CD14-positive monocyte (primary cell): ENCODE data around the gene SYNE2. TPM values are rescaled to one million over a fixed set of nuclear protein-coding genes. Genes with fewer than 3 reads are reported as not detected.
"Not testable (repeated sequence)": the region's sequence is repeated elsewhere in the genome, so short reads cannot be mapped to it uniquely, and the experiment has no call there.

Experiments
- DNase-seq, 3 donors: peaks; one replicate each; pipeline ENCODE4 v3.0.0-alpha.2; 2011 to 2022
- H2AFZ ChIP-seq: 2 replicates; pipeline ENCODE4 v1.6.0; 2012; ENCODE audit warnings: mild to moderate bottlenecking, low read depth, low read length, inconsistent platforms; ENCODE audit not compliant: insufficient read depth, poor library complexity, severe bottlenecking
- H3K27ac ChIP-seq, 2 donors: 1 replicate in 1 of 2; 2 replicates in 1 of 2; pipeline ENCODE4 v1.5.1; 2012 to 2013; ENCODE audit warnings: low read length in 2 of 2, control low read depth in 1 of 2, inconsistent platforms in 1 of 2, low read depth in 1 of 2, mild to moderate bottlenecking in 1 of 2
- H3K27me3 ChIP-seq, 2 donors: one replicate each; pipeline versions ENCODE4 v1.6.0 to v1.6.1; 2011 to 2013; ENCODE audit warnings: low read length in 2 of 2; ENCODE audit not compliant: control insufficient read depth in 2 of 2, insufficient read depth in 2 of 2
- H3K36me3 ChIP-seq, 2 donors: replicated peaks in 1 of 2; 1 replicate in 1 of 2; 2 replicates in 1 of 2; pipeline versions ENCODE4 v1.5.1 to v1.6.1; 2012 to 2013; ENCODE audit warnings: low read length in 2 of 2, control low read depth in 1 of 2, inconsistent platforms in 1 of 2, mild to moderate bottlenecking in 1 of 2; ENCODE audit not compliant: insufficient read depth in 2 of 2, control insufficient read depth in 1 of 2
- H3K4me1 ChIP-seq, 2 donors: 1 replicate in 1 of 2; 2 replicates in 1 of 2; pipeline versions ENCODE4 v1.5.1 to v1.6.1; 2012 to 2013; ENCODE audit warnings: low read length in 2 of 2, control low read depth in 1 of 2, inconsistent platforms in 1 of 2, mild to moderate bottlenecking in 1 of 2, moderate library complexity in 1 of 2; ENCODE audit not compliant: insufficient read depth in 2 of 2, control insufficient read depth in 1 of 2
- H3K4me2 ChIP-seq: replicated peaks from 2 replicates; pipeline ENCODE3; 2012; ENCODE audit warnings: low read length, moderate library complexity, mild to moderate bottlenecking; ENCODE audit not compliant: poor library complexity, severe bottlenecking; ENCODE audit errors: extremely low read depth
- H3K4me3 ChIP-seq, 3 experiments: fragments of 200-600 bp in 1 of 3; sonication (generic) in 1 of 3; replicated peaks in 1 of 3; 1 replicate in 2 of 3; 2 replicates in 1 of 3; pipeline ENCODE4 v1.5.1; 2011 to 2013; ENCODE audit warnings: low read length in 3 of 3, mild to moderate bottlenecking in 3 of 3, control low read depth in 2 of 3, low read depth in 2 of 3, inconsistent platforms in 1 of 3, moderate library complexity in 1 of 3
- H3K79me2 ChIP-seq: 2 replicates; pipeline ENCODE4 v1.6.0; 2012; ENCODE audit warnings: mild to moderate bottlenecking, control low read depth, inconsistent platforms, low read length, moderate library complexity; ENCODE audit not compliant: insufficient read depth
- H3K9ac ChIP-seq: 2 replicates; pipeline ENCODE4 v1.6.0; 2017; ENCODE audit warnings: low read length, mild to moderate bottlenecking; ENCODE audit not compliant: insufficient read depth, poor library complexity, severe bottlenecking
- H3K9me3 ChIP-seq, 2 donors: replicated peaks in 1 of 2; 1 replicate in 1 of 2; 2 replicates in 1 of 2; pipeline versions ENCODE4 v1.5.1 to v1.6.1; 2012 to 2013; ENCODE audit warnings: low read length in 2 of 2, control low read depth in 1 of 2; ENCODE audit not compliant: control insufficient read depth in 1 of 2, insufficient read depth in 1 of 2
- H4K20me1 ChIP-seq: 2 replicates; pipeline ENCODE4 v1.6.0; 2012; ENCODE audit warnings: mild to moderate bottlenecking, low read length, control low read depth, moderate library complexity; ENCODE audit not compliant: insufficient read depth
- H3K27ac Mint-ChIP-seq, 7 donors: one replicate each; pipeline ENCODE4 v1.8.0; 2020; ENCODE audit warnings: mild to moderate bottlenecking in 7 of 7, mixed read lengths in 7 of 7, moderate library complexity in 6 of 7, inconsistent platforms in 2 of 7
- H3K27me3 Mint-ChIP-seq, 3 donors: one replicate each; pipeline ENCODE4 v1.8.0; 2021 to 2022; ENCODE audit warnings: low read depth in 3 of 3, mild to moderate bottlenecking in 3 of 3, mixed read lengths in 3 of 3, moderate library complexity in 3 of 3, inconsistent platforms in 1 of 3
- H3K36me3 Mint-ChIP-seq, 2 donors: one replicate each; pipeline ENCODE4 v1.8.0; 2020; ENCODE audit warnings: mixed read lengths in 2 of 2, inconsistent platforms in 1 of 2, mild to moderate bottlenecking in 1 of 2
- H3K4me1 Mint-ChIP-seq: one replicate; pipeline ENCODE4 v1.8.0; 2020; ENCODE audit warnings: mild to moderate bottlenecking, mixed read lengths
- H3K4me3 Mint-ChIP-seq, 2 donors: one replicate each; pipeline ENCODE4 v1.8.0; 2020; ENCODE audit warnings: mild to moderate bottlenecking in 2 of 2, mixed read lengths in 2 of 2, moderate library complexity in 1 of 2
- H3K9me3 Mint-ChIP-seq, 7 donors: one replicate each; pipeline ENCODE4 v1.8.0; 2020 to 2022; ENCODE audit warnings: mixed read lengths in 7 of 7, mild to moderate bottlenecking in 6 of 7, moderate library complexity in 6 of 7, inconsistent platforms in 2 of 7
- WGBS: methylation state at CpG from one replicate; pipeline ENCODE4 v1.1.5; 2013; ENCODE audit warnings: missing lambda C conversion rate; ENCODE audit not compliant: insufficient coverage; 5-methylcytosine and 5-hydroxymethylcytosine counted together
- intact Hi-C, 2 donors: fragments of 100-400 bp; cut with micrococcal nuclease; formaldehyde crosslinking; loops; one replicate each; pipeline versions ENCODE4 v1.15.0 to v1.15.1; 2023
- polyA plus RNA-seq, 3 donors: library from polyadenylated mRNA; depleted of rRNA in 1 of 3; unstranded in 2 of 3; stranded (reverse) in 1 of 3; fragments of 300-500 nt in 2 of 3; fragments of >200 nt in 1 of 3; fragmentation: Illumina TruSeq in 2 of 3; gene quantifications; 1 replicate in 2 of 3; 2 replicates in 1 of 3; pipeline ENCODE4 v1.2.3, GENCODE V29; 2012 to 2021
- TF ChIP-seq, protein P1 (sequence below): fragments of 200-600 bp; IDR thresholded peaks from one replicate; pipeline ENCODE4 v1.8.0; 2022; ENCODE audit warnings: antibody characterized with exemption, mild to moderate bottlenecking

Gene SYNE2
- polyA plus RNA-seq, 3 donors, result 0.06 to 0.46 (median 0.44) TPM

DNA sequence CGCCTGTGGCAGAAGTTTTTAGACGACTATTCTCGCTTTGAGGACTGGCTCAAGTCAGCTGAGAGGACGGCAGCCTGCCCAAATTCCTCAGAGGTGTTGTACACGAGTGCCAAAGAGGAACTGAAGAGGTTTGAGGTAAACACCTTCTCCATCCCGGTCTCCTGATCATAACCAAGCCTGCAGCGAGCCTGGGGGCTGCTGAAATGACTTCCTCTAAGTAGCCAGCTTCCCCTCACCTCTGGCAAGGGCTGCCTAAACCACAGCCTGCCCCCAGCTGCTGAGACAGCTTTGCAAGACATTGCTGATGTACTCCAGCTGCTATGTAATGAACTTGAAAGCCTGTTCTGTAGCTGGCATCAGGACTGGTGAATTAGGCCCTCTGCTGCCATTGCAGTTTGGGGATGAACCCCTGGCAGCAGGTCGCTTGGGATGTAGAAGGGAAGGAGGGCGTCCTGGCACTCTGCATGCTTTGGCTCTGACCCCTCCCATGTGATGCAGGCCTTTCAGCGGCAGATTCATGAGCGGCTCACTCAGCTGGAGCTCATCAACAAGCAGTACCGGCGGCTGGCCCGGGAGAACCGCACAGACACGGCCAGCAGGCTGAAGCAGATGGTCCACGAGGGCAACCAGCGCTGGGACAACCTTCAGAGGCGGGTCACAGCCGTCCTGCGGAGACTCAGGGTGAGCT lies 356.8 kb downstream of the SYNE2 start:
- H2AFZ ChIP-seq, result no peak overlapping the region
- Mint-ChIP-seq H3K36me3 (no peaks in the 10 kb centered on the region), H3K27me3 (peaks cover 2 to 7% (median 7%) of the 10 kb centered on the region in 3 donors), H3K4me1 (no peaks in the 10 kb centered on the region), H3K9me3 (no peaks in the 10 kb centered on the region), H3K27ac (no peak overlapping the region), H3K4me3 (no peak overlapping the region)
- no peaks in the 10 kb centered on the region for H3K9me3 ChIP-seq
- no peaks in the 10 kb centered on the region for H3K79me2 ChIP-seq
- no peaks in the 10 kb centered on the region for H4K20me1 ChIP-seq
- intact Hi-C loops, result no loop called here
- H3K27me3 ChIP-seq, result no peaks in the 10 kb centered on the region
- H3K4me3 ChIP-seq, result no peak overlapping the region
- no peaks in the 10 kb centered on the region for H3K4me1 ChIP-seq
- H3K9ac ChIP-seq, result no peak overlapping the region
- H3K27ac ChIP-seq, result no peak overlapping the region
- no peaks in the 10 kb centered on the region for H3K36me3 ChIP-seq
- no peak overlapping the region for H3K4me2 ChIP-seq
- TF ChIP-seq, protein P1, sequence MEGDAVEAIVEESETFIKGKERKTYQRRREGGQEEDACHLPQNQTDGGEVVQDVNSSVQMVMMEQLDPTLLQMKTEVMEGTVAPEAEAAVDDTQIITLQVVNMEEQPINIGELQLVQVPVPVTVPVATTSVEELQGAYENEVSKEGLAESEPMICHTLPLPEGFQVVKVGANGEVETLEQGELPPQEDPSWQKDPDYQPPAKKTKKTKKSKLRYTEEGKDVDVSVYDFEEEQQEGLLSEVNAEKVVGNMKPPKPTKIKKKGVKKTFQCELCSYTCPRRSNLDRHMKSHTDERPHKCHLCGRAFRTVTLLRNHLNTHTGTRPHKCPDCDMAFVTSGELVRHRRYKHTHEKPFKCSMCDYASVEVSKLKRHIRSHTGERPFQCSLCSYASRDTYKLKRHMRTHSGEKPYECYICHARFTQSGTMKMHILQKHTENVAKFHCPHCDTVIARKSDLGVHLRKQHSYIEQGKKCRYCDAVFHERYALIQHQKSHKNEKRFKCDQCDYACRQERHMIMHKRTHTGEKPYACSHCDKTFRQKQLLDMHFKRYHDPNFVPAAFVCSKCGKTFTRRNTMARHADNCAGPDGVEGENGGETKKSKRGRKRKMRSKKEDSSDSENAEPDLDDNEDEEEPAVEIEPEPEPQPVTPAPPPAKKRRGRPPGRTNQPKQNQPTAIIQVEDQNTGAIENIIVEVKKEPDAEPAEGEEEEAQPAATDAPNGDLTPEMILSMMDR, result no peak
- 52% methylated on average over 17 of the region's 21 CpGs for WGBS
- no peak for DNase-seq

DNA sequence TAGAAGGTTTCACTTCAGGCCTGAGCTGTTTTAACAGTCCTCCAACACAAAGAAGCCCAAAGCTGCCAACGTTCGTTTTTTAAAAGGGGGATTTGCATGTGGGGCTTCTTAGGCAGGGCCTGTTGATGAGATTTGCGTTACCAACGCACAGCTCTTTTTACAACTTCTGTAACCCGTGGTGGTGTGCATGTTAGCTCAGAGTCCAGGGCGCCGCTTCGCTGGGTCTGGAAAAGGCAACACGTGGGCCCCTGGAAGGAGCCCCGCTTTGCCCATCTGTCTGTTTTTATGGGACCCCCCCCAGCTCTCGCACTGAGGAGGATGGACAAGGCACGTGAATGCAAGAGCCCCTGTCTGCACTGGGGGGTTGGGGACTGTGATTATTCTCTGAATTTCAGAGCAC lies 357.4 kb downstream of the SYNE2 start:
- 96% methylated on average over 10 of the region's 12 CpGs for WGBS
- Histone ChIP-seq H3K4me2 (no peak overlapping the region), H2AFZ (no peak overlapping the region), H3K27ac (no peak overlapping the region), H3K27me3 (no peaks in the 10 kb centered on the region), H3K9me3 (no peaks in the 10 kb centered on the region), H3K79me2 (no peaks in the 10 kb centered on the region), H3K4me3 (no peak overlapping the region), H3K9ac (no peak overlapping the region), H3K36me3 (no peaks in the 10 kb centered on the region), H3K4me1 (no peaks in the 10 kb centered on the region), H4K20me1 (no peaks in the 10 kb centered on the region)
- no peaks in the 10 kb centered on the region for H3K36me3 Mint-ChIP-seq
- peaks cover 2 to 7% (median 7%) of the 10 kb centered on the region in 3 donors for H3K27me3 Mint-ChIP-seq
- intact Hi-C loops, result no loop called here
- no peak overlapping the region for H3K4me3 Mint-ChIP-seq
- H3K9me3 Mint-ChIP-seq, result no peaks in the 10 kb centered on the region
- no peak overlapping the region for H3K27ac Mint-ChIP-seq
- no peak for DNase-seq
- TF ChIP-seq, protein P1, result no peak
- no peaks in the 10 kb centered on the region for H3K4me1 Mint-ChIP-seq

DNA sequence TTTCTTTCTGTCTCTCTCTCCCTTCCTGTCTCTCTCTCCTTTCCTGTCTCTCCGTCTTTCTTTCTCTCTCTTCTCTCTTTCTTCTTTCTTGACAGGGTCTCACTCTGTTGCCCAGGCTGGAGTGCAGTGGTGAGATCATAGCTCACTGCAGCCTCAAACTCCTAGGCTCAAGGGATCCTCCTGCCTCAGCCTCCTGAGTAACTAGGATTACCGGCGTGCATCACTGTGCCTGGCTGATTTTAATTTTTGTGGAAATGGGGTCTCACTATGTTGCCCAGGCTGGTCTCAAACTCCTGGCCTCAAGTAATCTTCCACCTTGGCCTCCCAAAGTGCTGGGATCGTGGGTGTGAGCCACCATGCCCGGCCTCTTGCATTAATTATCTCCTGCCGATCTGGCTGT lies 358.1 kb downstream of the SYNE2 start:
- H3K9ac ChIP-seq, DNase-seq, H3K4me1 Mint-ChIP-seq, H3K9me3 ChIP-seq, H3K4me3 Mint-ChIP-seq, H4K20me1 ChIP-seq, H2AFZ ChIP-seq, H3K4me3 ChIP-seq, H3K27me3 ChIP-seq, intact Hi-C loops, H3K27ac Mint-ChIP-seq, H3K36me3 Mint-ChIP-seq, H3K4me1 ChIP-seq, H3K9me3 Mint-ChIP-seq, H3K79me2 ChIP-seq, H3K27ac ChIP-seq, H3K4me2 ChIP-seq, H3K27me3 Mint-ChIP-seq, H3K36me3 ChIP-seq: not testable (repeated sequence)
- 78% methylated on average over 3 of the region's 6 CpGs for WGBS
